Right ventricle myocardium inferior (tissue), 1 donor: Measurements from ENCODE around the gene GNG14. TPM values are rescaled to one million over a fixed set of nuclear protein-coding genes. Genes with fewer than 3 reads are reported as not detected.
"Not testable (repeated sequence)": the region's sequence is repeated elsewhere in the genome, so short reads cannot be mapped to it uniquely, and the experiment has no call there.

ENCODE experiments used
- ATAC-seq: fragments of 200-7000 bp; cut with Tn5 transposase; one replicate; pipeline ENCODE4 v1.9.1; 2020; ENCODE audit warnings: mild to moderate bottlenecking, moderate library complexity
- DNase-seq: peaks from one replicate; pipeline ENCODE4 v3.0.0; 2021; ENCODE audit errors: missing footprints
- intact Hi-C: fragments of 100-400 bp; cut with DNase I; formaldehyde crosslinking; loops from one replicate; pipeline ENCODE4 v1.11.0; 2022
- total RNA-seq: library from RNA; stranded (reverse); fragmentation: NEBNext Ultra II Directional; extraction: Animal tissue kit (Norgen Biotek cat#: 25700); gene quantifications from one replicate; pipeline ENCODE4 v1.2.1, GENCODE V29; 2021
- donor health status: DM: no; HTN: yes; CAD: no; lungs with severe emphysema.

Gene GNG14
- total RNA-seq, 1 donor from 2014 or later: not detected

DNA sequence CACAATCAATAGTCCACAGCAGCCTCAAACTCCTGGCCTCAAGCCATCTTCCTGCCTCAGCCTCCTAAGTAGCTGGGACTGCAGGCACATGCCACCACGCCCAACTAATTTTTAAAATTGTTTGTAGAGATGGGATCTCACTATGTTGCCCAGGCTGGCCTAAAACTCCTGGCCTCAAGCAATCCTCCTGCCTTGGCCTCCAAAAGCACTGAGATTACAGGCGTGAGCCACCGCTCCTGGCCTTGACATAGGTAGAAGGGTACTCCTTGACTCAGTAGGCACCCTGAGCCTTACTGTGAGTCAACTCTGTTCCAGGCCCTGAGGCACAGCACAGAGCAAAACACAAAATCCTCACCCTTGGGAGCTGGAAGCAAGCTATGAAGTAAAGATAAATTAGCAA, 28.1 kb downstream of the GNG14 start:
- intact Hi-C loops: no loop called here
- ATAC-seq: no peak

GRCh38 chr19:12720296-12720695, 32.5 kb downstream of the GNG14 start:
- ATAC-seq (no peak), DNase-seq (no peak)
- intact Hi-C loops: loop anchor here (5.0 kb wide), 1 partner anchor 38 kb away; the partner anchor contains the start of gene DHPS

More for the DNA sequence above, 28.1 kb downstream of the GNG14 start:
- DNase-seq: no peak

DNA sequence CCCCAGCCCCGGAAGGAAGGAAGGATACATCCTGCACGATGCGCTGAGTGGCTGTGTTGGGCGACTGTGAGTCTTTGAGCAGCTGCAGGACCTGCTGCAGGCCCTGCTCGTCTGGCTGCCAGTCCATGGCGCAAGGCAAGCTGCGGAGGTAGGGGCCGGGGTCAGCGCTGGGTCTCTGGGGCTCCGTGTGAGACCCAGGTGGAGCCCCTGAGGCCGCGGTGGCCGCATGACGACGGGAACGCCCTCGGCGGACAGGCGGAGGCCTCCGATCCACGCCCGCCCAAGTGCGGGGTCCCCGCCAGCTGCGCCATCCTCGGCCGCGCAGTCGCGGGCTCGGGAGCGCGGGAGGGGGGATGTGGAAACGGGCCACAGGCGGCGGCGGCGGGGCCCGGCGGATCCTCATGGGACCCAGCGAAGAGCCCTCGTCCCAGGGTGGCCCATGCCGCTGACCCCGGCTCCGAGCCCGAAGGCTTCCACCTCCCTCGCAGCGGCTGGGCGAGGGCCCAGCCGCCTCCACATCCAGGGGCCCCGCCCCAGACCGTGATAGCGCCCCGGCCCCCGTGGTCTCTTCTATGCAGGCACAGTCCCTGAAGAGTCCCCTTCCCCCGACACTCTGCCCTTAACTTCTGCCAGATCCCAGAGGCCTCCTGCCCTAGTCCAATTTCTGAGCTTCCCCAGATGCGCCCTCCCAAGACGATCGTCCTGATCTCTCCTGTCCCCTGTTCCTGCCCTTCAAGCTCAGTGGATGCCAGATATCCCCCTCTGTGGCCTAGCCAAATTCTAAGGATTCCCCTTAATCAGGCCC, 33.3 kb downstream of the GNG14 start:
- DNase-seq (no peak), ATAC-seq (peak; percentile 21)
- intact Hi-C loops: loop anchor here (5.0 kb wide), 1 partner anchor 39 kb away; the partner anchor contains the start of gene DHPS

- DNase-seq: peak; percentile 83
- intact Hi-C loops: loop anchor here (5.0 kb wide), 1 partner anchor 40 kb away; the partner anchor contains the start of gene DHPS
Measured at GRCh38 chr19:12721656-12722565, 34.1 kb downstream of the GNG14 start.

GRCh38 chr19:12722566-12723380, 35.0 kb downstream of the GNG14 start:
- ATAC-seq: peak; percentile 92
- intact Hi-C loops: loop anchor here (5.0 kb wide), 1 partner anchor 40 kb away; the partner anchor contains the start of gene DHPS
- peak; percentile 98 for DNase-seq

More at GRCh38 chr19:12721656-12722565, 34.1 kb downstream of the GNG14 start:
- ATAC-seq: peak; percentile 56

GRCh38 chr19:12723381-12723640, 35.5 kb downstream of the GNG14 start:
- ATAC-seq (no peak), DNase-seq (no peak)
- intact Hi-C loops: loop anchor here (5.0 kb wide), 1 partner anchor 41 kb away; the partner anchor contains the start of gene DHPS

- intact Hi-C loops: loop anchor here (1.0 to 5.0 kb wide), 2 partner anchors 10 to 42 kb away; partner anchors contain the start of genes DHPS and TRIR
- DNase-seq (no peak), ATAC-seq (peak; percentile 45)
Measured at GRCh38 chr19:12723641-12724426, 36.0 kb downstream of the GNG14 start, which contains the start of gene TNPO2. TSS of gene TNPO2 (minus strand) at chr19:12723932. CDS start at chr19:12720977, 2,955 bp downstream.

- ATAC-seq, DNase-seq, intact Hi-C loops: not testable (repeated sequence)
Measured at GRCh38 chr19:12725612-12726011, 37.8 kb downstream of the GNG14 start.

DNA sequence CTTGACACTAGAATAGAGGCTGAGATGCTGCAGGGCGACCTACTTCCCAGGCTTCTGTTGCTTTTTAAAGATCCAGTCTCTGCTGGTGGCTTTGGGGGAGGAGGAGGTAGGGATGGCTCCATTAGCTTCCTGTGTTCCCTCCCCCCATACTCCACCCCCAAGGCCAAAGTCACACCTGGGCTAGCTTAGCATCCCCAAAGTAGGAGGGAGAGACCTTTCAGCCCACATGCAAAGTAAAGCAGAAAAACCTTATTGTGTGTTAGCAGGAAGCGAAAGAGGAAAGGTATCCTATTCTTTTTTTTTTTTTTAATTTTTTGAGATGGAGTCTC, 39.2 kb downstream of the GNG14 start:
- intact Hi-C loops: no loop called here
- ATAC-seq: no peak

GRCh38 chr19:12727745-12728433, 40.1 kb downstream of the GNG14 start:
- ATAC-seq (no peak), DNase-seq (no peak)
- intact Hi-C loops: no loop called here

More for the DNA sequence above, 39.2 kb downstream of the GNG14 start:
- DNase-seq: no peak

- DNase-seq: no peak
- no peak for ATAC-seq
- intact Hi-C loops: no loop called here
Measured at GRCh38 chr19:12730064-12730463, 42.3 kb downstream of the GNG14 start.

- intact Hi-C loops: no loop called here
- ATAC-seq: no peak
- DNase-seq: no peak
Measured at GRCh38 chr19:12731337-12731736, 43.5 kb downstream of the GNG14 start.

- intact Hi-C loops: loop anchor here (1.0 kb wide), 1 partner anchor 9 kb away; no protein-coding TSS in a partner anchor
- no peak for ATAC-seq
- no peak for DNase-seq
Measured at GRCh38 chr19:12733369-12734214, 45.8 kb downstream of the GNG14 start.

GRCh38 chr19:12736995-12737834, 49.4 kb downstream of the GNG14 start, which contains the start of gene GET3:
TSS of gene GET3 (plus strand) at chr19:12737497. CDS start at chr19:12737506, 9 bp downstream.
- ATAC-seq (peak; percentile 94), DNase-seq (peak; percentile 91)
- intact Hi-C loops: loop anchor here (2.0 kb wide), 1 partner anchor 54 kb away; the partner anchor contains the start of gene JUNB

DNA sequence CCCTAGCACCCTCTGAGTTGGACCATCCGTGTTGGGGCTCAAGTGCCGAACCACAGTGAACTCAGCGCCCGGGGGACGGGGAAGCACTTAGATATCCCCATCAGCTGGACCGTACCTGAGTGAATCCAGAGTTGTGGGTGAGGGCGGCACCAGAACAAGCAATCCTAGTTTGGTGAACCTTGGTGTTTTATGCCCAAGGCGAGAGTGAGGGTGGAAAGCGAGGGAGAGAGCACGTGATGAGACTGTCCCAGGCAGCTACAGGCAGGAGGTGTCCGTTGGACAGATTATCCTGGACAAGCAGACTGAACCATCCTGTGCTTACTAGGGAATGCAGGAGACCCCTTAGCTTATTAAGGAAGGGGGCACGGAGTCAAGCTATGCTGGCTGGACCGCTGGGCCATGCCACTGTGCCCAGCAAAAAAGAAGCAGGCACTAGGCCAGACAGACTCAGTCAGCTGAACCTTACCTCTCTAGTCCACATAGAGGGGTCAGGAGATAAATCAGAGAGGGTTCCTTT, 50.1 kb downstream of the GNG14 start:
- DNase-seq (no peak), ATAC-seq (no peak)
- intact Hi-C loops: loop anchor here (2.0 kb wide), 1 partner anchor 53 kb away; the partner anchor contains the start of gene JUNB
